ENCODE measurements around the gene GNRH2. TPM values are rescaled to one million over a fixed set of nuclear protein-coding genes. Genes with fewer than 3 reads are reported as not detected.

The GNRH2 gene
- total and polyA plus RNA-seq, 2 donors (not counting 3 experiments of a cell fraction or from before 2014, with no cell fraction given), result 1.9 TPM; not detected in 1

- peak within 1 kb of the TSS; percentile 54 for H2AFZ ChIP-seq (ENCODE audit: low read depth, low read length)
- intact Hi-C loops (cut with micrococcal nuclease) (no loop called here), dilution Hi-C loops (cut with MboI; ENCODE audit: extremely low pct_ligation_motif_present, low sequenced_read_pairs) (no loop called here)
- ChIA-PET POLR2A (no interaction called here), CTCF (no interaction called here)
- peaks cover 1 to 4% of the 10 kb centered on the region in 2 experiments for H3K27me3 ChIP-seq (ENCODE audit: control insufficient read depth in 2 of 2, insufficient read depth in 2 of 2, low read length in 2 of 2)
- H3K9me3 ChIP-seq (replicated peaks; ENCODE audit: control insufficient read depth, insufficient read depth, low read length), result no peaks in the 10 kb centered on the region
- H3K4me3 ChIP-seq (replicated peaks in 1 of 3; ENCODE audit: insufficient read depth in 1 of 3, low read depth in 1 of 3, low read length in 3 of 3), result peak within 1 kb of the TSS in 1 of 3 experiments; percentile 35
- no TSS peak for BruUV-seq (replicated peaks)
- FAIRE-seq, result no peak
- no peaks in the 10 kb centered on the region for H3K4me1 ChIP-seq (ENCODE audit: control insufficient read depth, extremely low read depth, insufficient read depth, low read length)
- TF ChIP-seq GATA2 (IDR thresholded peaks at IDR 0.05; ENCODE audit: insufficient read depth, insufficient read length, low read depth, low read length) (no peak), EZH2 (IDR thresholded peaks at IDR 0.05; ENCODE audit: borderline replicate concordance, low read depth, low read length, severe bottlenecking) (peak; percentile 57), MYC (IDR thresholded peaks at IDR 0.05; ENCODE audit: low read depth, low read length) (no peak), POLR2A (IDR thresholded peaks at IDR 0.05; ENCODE audit: low read depth, low read length) (no peak)
- TF ChIP-seq, protein P1, sequence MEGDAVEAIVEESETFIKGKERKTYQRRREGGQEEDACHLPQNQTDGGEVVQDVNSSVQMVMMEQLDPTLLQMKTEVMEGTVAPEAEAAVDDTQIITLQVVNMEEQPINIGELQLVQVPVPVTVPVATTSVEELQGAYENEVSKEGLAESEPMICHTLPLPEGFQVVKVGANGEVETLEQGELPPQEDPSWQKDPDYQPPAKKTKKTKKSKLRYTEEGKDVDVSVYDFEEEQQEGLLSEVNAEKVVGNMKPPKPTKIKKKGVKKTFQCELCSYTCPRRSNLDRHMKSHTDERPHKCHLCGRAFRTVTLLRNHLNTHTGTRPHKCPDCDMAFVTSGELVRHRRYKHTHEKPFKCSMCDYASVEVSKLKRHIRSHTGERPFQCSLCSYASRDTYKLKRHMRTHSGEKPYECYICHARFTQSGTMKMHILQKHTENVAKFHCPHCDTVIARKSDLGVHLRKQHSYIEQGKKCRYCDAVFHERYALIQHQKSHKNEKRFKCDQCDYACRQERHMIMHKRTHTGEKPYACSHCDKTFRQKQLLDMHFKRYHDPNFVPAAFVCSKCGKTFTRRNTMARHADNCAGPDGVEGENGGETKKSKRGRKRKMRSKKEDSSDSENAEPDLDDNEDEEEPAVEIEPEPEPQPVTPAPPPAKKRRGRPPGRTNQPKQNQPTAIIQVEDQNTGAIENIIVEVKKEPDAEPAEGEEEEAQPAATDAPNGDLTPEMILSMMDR (IDR thresholded peaks at IDR 0.05; ENCODE audit: extremely low read depth in 1 of 2, insufficient read depth in 1 of 2, low read depth in 1 of 2, low read length in 2 of 2), result no peak
- TF ChIP-seq, protein P2, sequence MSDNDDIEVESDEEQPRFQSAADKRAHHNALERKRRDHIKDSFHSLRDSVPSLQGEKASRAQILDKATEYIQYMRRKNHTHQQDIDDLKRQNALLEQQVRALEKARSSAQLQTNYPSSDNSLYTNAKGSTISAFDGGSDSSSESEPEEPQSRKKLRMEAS (IDR thresholded peaks at IDR 0.05; ENCODE audit: insufficient read depth, insufficient read length), result peak; percentile 41
- H3K4me2 ChIP-seq (ENCODE audit: insufficient read depth, low read length), result no peak within 1 kb of the TSS
- H3K9ac ChIP-seq (replicated peaks; ENCODE audit: extremely low read depth, insufficient read depth, low read length), result no peak within 1 kb of the TSS
- no peaks in the 10 kb centered on the region for H3K79me2 ChIP-seq (ENCODE audit: control insufficient read depth, insufficient read depth, low read length)
- H3K9me1 ChIP-seq (replicated peaks; ENCODE audit: control insufficient read depth, extremely low read depth, insufficient read depth, low read length), result no peaks in the 10 kb centered on the region
- no peaks in the 10 kb centered on the region for H3K36me3 ChIP-seq (ENCODE audit: control insufficient read depth in 2 of 2, extremely low read depth in 1 of 2, insufficient read depth in 2 of 2, low read length in 2 of 2)
- H3K27ac ChIP-seq (ENCODE audit: insufficient read depth, low read depth, low read length), result no peak within 1 kb of the TSS
- DNase-seq (ENCODE audit: low read depth, low spot score), result peak; percentile 23
- H4K20me1 ChIP-seq (replicated peaks; ENCODE audit: control insufficient read depth, extremely low read depth, insufficient read depth, low read length), result no peaks in the 10 kb centered on the region
Observed at GRCh38 chr20:3071610-3072529, 28.4 kb downstream of the GNRH2 start, which contains the start of gene OXT. TSS of gene OXT (plus strand) at chr20:3071620. CDS start at chr20:3071656, 36 bp downstream.
